Measurements from ENCODE around the gene GRPEL2. TPM values are rescaled to one million over a fixed set of nuclear protein-coding genes. Genes with fewer than 3 reads are reported as not detected.
"Not testable (repeated sequence)": the region's sequence is repeated elsewhere in the genome, so short reads cannot be mapped to it uniquely, and the experiment has no call there.

Gene GRPEL2
- polyA plus RNA-seq, 1 experiment = 21.6 TPM

DNA sequence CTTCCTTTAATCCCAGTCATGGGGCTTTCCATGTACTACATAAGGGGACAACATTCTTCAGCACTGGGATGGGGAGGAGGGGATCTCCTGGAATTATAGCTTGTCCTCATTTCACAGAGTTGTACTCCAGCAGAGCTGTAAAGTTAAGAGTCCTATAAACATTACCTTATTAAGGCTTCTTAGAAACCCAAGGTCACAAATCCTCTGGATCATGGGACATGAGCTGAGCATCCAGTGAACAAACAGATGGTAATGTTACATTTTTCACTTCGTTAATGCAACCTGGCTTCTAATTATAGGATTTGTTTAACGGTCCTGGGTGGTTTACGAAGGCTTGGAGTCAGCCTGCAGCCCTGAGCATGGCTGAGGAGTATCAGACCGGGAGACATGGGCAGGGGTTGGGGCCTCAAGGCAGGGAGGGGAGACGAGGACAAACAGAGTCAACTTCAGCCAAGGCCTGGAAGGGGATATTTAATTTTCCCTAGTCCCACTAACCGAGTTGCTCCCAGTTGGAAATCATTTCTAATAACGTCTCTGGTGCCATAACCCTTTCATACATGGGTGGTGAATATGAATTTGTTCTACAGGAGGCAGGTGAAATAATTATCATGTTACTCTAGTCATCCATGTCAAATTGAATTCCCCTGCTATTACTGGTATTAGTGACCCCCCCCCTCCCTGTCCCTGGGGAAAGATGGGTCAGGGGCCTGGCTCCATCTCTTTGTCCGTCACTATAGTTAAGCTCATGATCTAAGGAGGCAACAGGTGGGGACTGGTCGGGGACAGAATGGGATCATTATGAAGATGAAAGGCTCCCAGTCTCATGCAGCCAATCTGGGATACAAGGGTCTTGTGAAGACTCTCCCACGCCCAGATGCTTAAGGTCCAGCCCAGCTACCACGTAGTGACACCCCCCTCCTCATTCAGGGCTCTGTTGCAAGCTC lies 44.5 kb downstream of the GRPEL2 start:
- DNase-seq (ENCODE audit: low read depth, low spot score) = no peak
- H3K27ac ChIP-seq (ENCODE audit: low read depth, low read length) = no peak overlapping the region
- no peak overlapping the region for H3K4me3 ChIP-seq (ENCODE audit: low read depth, low read length)
- ChIA-PET POLR2A (interaction anchor here (0.6 to 1.2 kb wide), 4 partner anchors 17 to 56 kb away, joined by 3 to 4 read pairs (median 3); no protein-coding TSS in a partner anchor), CTCF (interaction anchor here (0.7 to 1.7 kb wide), 4 partner anchors 8 to 44 kb away, joined by 3 to 14 read pairs (median 6); no protein-coding TSS in a partner anchor)
- H3K9me3 ChIP-seq (ENCODE audit: control insufficient read depth, insufficient read depth, low read length) = peaks cover 3% of the 10 kb centered on the region; the same call in 1 of the 2 replicates
- TF ChIP-seq, protein P1, sequence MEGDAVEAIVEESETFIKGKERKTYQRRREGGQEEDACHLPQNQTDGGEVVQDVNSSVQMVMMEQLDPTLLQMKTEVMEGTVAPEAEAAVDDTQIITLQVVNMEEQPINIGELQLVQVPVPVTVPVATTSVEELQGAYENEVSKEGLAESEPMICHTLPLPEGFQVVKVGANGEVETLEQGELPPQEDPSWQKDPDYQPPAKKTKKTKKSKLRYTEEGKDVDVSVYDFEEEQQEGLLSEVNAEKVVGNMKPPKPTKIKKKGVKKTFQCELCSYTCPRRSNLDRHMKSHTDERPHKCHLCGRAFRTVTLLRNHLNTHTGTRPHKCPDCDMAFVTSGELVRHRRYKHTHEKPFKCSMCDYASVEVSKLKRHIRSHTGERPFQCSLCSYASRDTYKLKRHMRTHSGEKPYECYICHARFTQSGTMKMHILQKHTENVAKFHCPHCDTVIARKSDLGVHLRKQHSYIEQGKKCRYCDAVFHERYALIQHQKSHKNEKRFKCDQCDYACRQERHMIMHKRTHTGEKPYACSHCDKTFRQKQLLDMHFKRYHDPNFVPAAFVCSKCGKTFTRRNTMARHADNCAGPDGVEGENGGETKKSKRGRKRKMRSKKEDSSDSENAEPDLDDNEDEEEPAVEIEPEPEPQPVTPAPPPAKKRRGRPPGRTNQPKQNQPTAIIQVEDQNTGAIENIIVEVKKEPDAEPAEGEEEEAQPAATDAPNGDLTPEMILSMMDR (IDR thresholded peaks at IDR 0.05; ENCODE audit: low read depth, low read length) = no peak
- no peaks in the 10 kb centered on the region for H3K27me3 ChIP-seq (ENCODE audit: control insufficient read depth, insufficient read depth, low read length)

DNA sequence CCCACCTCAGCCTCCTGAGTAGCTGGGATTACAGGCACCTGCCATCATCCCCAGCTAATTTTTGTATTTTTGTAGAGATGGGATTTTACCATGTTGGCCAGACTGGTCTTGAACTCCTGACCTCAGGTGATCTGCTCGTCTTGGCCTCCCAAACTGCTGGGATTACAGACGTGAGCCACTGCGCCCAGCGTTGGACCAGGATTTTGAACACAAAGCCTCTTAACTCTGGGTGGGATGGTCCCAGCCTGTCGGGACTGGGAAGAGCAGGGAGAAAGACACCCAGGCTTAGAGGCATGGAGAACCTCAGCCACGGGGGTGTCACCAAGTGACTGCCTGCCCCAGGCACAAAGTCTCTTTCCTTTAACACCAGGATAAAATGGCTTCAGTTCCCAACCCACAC lies 45.8 kb downstream of the GRPEL2 start:
- DNase-seq (ENCODE audit: low read depth, low spot score); H3K4me3 ChIP-seq (ENCODE audit: low read depth, low read length); H3K9me3 ChIP-seq (ENCODE audit: control insufficient read depth, insufficient read depth, low read length); H3K27me3 ChIP-seq (ENCODE audit: control insufficient read depth, insufficient read depth, low read length); H3K27ac ChIP-seq (ENCODE audit: low read depth, low read length); POLR2A ChIA-PET: not testable (repeated sequence)
- CTCF ChIA-PET = interaction anchor here (0.6 to 1.7 kb wide), 4 partner anchors 9 to 181 kb away, joined by 3 to 14 read pairs (median 6); no protein-coding TSS in a partner anchor

DNA sequence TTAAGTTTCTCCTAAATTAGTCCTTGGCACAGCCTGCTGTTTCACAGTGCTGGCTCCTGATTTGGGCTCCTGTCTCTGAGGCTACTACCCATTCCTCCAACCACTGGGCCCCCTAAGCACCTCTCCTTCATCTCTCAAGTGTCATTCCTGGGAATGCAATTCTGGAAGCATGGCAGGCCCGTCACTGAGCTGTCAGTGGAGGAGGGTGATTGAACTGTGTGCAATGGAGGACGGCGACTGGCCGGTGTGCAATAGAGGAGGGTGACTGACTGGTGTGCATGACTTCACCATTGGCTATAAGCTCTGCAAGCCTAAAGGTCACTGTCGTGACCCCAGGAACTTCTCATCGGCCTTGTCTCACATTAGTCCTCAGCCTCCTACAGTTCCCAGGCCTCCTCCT lies 46.2 kb downstream of the GRPEL2 start:
- POLR2A ChIA-PET = no interaction called here
- TF ChIP-seq, protein P1 (IDR thresholded peaks at IDR 0.05; ENCODE audit: low read depth, low read length) = no peak
- Histone ChIP-seq H3K9me3 (ENCODE audit: control insufficient read depth, insufficient read depth, low read length) (peaks cover 3% of the 10 kb centered on the region; the same call in 1 of the 2 replicates), H3K27me3 (ENCODE audit: control insufficient read depth, insufficient read depth, low read length) (no peaks in the 10 kb centered on the region), H3K27ac (ENCODE audit: low read depth, low read length) (no peak overlapping the region), H3K4me3 (ENCODE audit: low read depth, low read length) (no peak overlapping the region)
- no peak for DNase-seq (ENCODE audit: low read depth, low spot score)
- CTCF ChIA-PET = no interaction called here

DNA sequence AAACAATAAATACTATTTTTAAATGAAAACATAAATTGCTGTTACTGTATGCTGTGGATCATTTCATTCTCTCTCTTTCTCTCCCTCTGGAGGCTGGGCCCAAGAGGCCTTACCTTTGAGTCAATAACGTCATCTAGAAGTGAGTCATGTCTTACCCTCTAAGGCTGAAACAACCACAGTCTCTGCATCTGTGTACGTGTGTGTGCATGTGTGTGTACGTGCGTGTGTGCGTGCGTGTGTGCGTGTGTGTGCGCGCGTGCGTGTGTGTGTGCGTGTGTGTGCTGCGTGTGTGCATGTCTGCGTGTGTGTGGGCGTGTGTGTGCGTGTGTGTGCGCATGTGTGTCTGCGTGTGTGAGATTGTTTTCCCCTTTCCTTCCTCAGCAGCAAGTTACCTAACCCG lies 47.4 kb downstream of the GRPEL2 start:
- DNase-seq (ENCODE audit: low read depth, low spot score) = no peak
- ChIA-PET CTCF (interaction anchor here (0.7 kb wide), 1 partner anchor 35 kb away, joined by 3 read pairs; no protein-coding TSS in a partner anchor), POLR2A (no interaction called here)
- H3K4me3 ChIP-seq (ENCODE audit: low read depth, low read length) = no peak overlapping the region
- H3K9me3 ChIP-seq (ENCODE audit: control insufficient read depth, insufficient read depth, low read length) = peaks cover 3% of the 10 kb centered on the region; the same call in 1 of the 2 replicates
- TF ChIP-seq, protein P1 (IDR thresholded peaks at IDR 0.05; ENCODE audit: low read depth, low read length) = no peak
- no peaks in the 10 kb centered on the region for H3K27me3 ChIP-seq (ENCODE audit: control insufficient read depth, insufficient read depth, low read length)
- no peak overlapping the region for H3K27ac ChIP-seq (ENCODE audit: low read depth, low read length)

DNA sequence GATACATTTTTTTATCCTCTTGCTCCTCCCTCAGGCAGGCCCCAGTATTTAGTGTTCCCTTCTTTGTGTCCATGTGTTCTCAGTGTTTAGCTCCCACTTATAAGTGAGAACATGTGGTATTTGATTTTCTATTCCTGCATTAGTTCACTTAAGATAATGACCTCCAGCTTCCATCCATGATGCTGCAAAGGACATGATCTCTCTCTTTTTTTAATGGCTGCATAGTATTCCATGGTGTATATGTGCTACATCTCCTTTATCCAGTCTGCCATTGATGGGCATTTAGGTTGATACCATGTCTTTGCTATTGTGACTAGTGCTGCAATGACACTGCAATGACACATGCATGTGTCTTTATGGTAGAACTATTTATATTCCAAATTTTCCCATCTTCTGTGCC lies 49.7 kb downstream of the GRPEL2 start:
- H3K27ac ChIP-seq (ENCODE audit: low read depth, low read length) = not testable (repeated sequence)
- CTCF ChIA-PET = interaction anchor here (1.1 to 2.3 kb wide), 2 partner anchors 12 to 14 kb away, joined by 4 to 6 read pairs; no protein-coding TSS in a partner anchor

DNA sequence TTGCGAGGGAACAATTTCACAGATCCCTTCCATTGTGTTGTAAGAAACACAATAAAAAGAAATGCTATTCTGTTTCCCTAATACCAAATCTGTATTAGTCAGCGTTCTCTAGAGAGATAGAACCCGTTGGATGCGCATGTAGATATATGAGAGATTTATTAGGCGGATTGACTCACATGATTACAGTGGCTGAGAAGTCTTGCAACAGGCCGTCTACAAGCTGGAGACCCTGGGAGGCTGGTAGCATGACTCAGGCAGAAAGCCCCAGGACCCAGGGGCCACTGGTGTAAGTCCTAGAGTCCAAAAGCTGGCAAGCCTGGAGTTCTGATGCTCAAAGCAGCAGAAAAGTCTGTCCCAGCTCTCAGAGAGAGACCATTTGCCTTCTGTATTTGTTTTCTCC lies 52.2 kb downstream of the GRPEL2 start:
- ChIA-PET CTCF (no interaction called here), POLR2A (interaction anchor here (1.0 kb wide), 1 partner anchor 10 kb away, joined by 6 read pairs; no protein-coding TSS in a partner anchor)
- Histone ChIP-seq H3K27me3 (ENCODE audit: control insufficient read depth, insufficient read depth, low read length) (no peaks in the 10 kb centered on the region), H3K4me3 (ENCODE audit: low read depth, low read length) (no peak overlapping the region), H3K27ac (ENCODE audit: low read depth, low read length) (no peak overlapping the region), H3K9me3 (ENCODE audit: control insufficient read depth, insufficient read depth, low read length) (no peaks in the 10 kb centered on the region)
- TF ChIP-seq, protein P1 (IDR thresholded peaks at IDR 0.05; ENCODE audit: low read depth, low read length) = no peak
- DNase-seq (ENCODE audit: low read depth, low spot score) = no peak

More for the DNA sequence above, 49.7 kb downstream of the GRPEL2 start:
- H3K4me3 ChIP-seq (ENCODE audit: low read depth, low read length); H3K27me3 ChIP-seq (ENCODE audit: control insufficient read depth, insufficient read depth, low read length); POLR2A ChIA-PET; H3K9me3 ChIP-seq (ENCODE audit: control insufficient read depth, insufficient read depth, low read length); DNase-seq (ENCODE audit: low read depth, low spot score): not testable (repeated sequence)

DNA sequence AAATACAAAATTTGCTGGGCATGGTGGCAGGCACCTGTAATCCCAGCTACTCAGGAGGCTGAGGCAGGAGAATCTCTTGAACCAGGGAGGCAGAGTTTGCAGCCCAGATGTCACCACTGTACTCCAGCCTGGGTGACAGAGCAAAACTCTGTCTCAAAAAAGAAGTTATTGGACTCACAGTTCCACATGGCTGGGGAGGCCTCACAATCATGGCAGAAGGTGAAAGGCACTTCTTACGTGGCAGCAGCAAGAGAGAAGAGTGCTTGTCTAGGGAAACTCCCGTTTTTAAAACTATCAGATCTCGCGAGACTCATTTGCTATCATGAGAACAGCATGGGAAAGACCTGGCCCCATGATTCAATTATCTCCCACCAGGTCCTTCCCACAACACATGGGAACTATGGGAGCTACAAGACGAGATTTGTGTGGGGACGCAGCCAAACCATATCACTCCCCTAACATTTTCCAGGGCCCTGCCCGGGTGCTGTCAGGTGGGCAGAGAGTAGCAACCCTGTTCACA lies 53.5 kb downstream of the GRPEL2 start:
- H3K9me3 ChIP-seq (ENCODE audit: control insufficient read depth, insufficient read depth, low read length); H3K4me3 ChIP-seq (ENCODE audit: low read depth, low read length); CTCF ChIA-PET; DNase-seq (ENCODE audit: low read depth, low spot score); POLR2A ChIA-PET; H3K27me3 ChIP-seq (ENCODE audit: control insufficient read depth, insufficient read depth, low read length); H3K27ac ChIP-seq (ENCODE audit: low read depth, low read length): not testable (repeated sequence)

Data from AG04450 (cell line).